Breast epithelium (tissue), 3 donors: ENCODE results near the gene SEPTIN5.

ENCODE experiments used
- POLR2A ChIP-seq: fragments of 450-650 bp; IDR thresholded peaks from one replicate; pipeline ENCODE4 v1.6.1; 2016; ENCODE audit warnings: antibody characterized with exemption, mild to moderate bottlenecking, moderate library complexity
- POLR2AphosphoS5 ChIP-seq, 3 donors: sonication (generic); formaldehyde crosslinking; IDR thresholded peaks; one replicate each; pipeline ENCODE4 v1.6.1; 2017; ENCODE audit warnings: antibody characterized with exemption in 3 of 3
- TF ChIP-seq, protein P1 (sequence below), 3 donors: fragments of 450-650 bp; IDR thresholded peaks; one replicate each; pipeline ENCODE4 v1.5.1; 2016 to 2017; ENCODE audit warnings: antibody characterized with exemption in 3 of 3, mild to moderate bottlenecking in 3 of 3, moderate library complexity in 3 of 3

DNA sequence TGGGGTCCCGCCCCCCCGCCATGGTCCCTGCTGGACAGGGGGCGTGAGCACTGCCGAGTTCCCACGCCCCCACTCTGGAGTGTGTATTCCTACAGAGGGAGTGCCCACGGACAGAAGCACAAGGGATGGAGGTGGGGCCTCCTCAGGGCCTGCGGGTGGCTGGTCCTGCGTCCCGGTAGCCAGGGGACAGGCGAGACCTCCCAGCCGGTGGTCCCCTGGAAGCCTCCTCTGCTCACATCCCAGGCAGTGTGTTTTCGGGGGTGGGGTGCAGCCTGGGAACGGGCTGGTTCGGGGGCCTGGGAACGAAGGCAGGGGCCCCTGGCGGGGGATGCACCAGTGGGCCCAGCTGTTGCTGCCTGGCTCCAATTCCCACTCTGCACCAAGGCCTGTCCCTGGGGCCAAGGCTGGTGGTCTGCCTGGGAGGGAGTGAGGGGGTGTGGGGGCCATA, 25.2 kb downstream of the SEPTIN5 start:
- TF ChIP-seq, protein P1, sequence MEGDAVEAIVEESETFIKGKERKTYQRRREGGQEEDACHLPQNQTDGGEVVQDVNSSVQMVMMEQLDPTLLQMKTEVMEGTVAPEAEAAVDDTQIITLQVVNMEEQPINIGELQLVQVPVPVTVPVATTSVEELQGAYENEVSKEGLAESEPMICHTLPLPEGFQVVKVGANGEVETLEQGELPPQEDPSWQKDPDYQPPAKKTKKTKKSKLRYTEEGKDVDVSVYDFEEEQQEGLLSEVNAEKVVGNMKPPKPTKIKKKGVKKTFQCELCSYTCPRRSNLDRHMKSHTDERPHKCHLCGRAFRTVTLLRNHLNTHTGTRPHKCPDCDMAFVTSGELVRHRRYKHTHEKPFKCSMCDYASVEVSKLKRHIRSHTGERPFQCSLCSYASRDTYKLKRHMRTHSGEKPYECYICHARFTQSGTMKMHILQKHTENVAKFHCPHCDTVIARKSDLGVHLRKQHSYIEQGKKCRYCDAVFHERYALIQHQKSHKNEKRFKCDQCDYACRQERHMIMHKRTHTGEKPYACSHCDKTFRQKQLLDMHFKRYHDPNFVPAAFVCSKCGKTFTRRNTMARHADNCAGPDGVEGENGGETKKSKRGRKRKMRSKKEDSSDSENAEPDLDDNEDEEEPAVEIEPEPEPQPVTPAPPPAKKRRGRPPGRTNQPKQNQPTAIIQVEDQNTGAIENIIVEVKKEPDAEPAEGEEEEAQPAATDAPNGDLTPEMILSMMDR (IDR thresholded peaks at IDR 0.05): no peak
- TF ChIP-seq POLR2A: no peak
- TF ChIP-seq POLR2AphosphoS5 (IDR thresholded peaks at IDR 0.05): no peak
